ENCODE data around the gene PGD.

The PGD gene
- total RNA-seq = 18.6 to 29.5 (median 27.6) reads per million in 4 donors

DNA sequence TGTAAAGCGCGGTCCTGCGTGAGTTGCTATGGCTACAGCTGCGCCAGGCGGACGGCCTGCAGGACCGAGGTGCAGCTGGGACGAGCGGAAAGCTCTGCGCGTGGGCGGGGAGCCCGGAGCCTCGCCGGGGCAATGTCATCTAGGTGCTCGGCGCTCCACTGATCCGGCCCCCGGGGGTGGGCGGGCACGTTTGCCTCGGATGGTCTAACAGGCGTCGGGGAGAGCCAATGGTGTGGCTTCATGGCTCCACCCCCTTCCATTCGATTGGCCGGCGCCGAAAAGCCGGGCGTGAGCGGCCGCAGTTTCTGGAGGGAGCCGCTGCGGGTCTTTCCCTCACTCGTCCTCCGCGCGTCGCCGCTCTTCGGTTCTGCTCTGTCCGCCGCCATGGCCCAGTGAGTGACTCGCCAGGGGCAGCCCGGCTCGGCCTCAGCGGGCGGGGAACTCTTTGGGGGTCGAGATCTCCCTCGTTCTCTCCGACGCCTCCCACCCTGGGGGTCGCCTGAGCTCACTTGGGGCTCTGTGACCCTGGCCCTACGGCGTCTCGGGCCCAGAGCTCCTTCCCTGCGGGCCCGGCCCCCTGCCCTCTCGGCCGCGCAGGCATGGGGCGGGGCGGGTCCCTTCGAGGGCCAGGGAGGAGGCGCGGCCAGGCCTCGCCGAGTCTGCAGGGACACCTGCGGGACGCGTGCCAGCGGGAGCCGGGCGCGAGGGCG, at the start of gene PGD:
Gene PGD (plus strand): TSS at position 331 of the 710 bp plus-strand sequence. CDS start 54 bp downstream, at position 385.
- DNase-seq = peak; percentile 92 to 98 (median 94)

DNA sequence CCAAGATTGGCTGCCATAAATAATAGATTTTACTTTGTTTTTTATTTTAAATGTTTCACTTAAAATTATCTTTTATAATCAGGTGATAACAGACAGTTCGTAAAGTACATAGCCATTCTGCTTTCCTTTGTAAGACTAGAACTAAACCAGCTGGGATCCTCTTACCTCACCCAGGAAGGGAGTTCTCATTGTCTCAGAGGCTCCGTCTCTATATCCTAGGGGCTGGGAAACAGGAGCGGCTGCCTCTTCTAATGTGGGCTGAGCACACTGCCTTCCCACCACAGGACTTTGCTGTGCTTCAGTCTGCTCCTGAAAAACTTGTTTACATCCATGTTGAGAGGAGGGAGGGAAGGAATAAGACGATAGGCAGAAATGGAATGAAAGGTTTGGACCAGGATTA, 45.6 kb upstream of the PGD start:
- DNase-seq = no peak

DNA sequence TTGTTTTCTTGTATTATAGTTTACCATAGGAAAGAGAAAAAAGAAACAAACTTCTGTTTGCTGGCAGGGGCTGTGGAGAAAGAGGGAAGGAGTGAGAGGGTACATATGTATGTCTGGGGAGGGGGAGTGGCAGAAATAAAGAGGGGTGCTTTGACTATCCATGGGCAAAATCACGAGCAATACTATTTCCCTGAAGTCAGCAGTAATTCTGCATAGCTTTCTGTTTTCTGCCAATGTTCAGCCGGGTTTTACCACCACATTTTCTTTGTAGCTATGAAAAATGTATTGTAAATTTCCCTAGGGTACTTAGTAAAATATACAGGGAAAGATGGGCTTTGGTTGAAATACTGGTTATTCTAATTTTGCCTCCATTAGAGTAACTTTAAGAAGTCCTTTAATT, 45.2 kb upstream of the PGD start:
- no peak for DNase-seq

DNA sequence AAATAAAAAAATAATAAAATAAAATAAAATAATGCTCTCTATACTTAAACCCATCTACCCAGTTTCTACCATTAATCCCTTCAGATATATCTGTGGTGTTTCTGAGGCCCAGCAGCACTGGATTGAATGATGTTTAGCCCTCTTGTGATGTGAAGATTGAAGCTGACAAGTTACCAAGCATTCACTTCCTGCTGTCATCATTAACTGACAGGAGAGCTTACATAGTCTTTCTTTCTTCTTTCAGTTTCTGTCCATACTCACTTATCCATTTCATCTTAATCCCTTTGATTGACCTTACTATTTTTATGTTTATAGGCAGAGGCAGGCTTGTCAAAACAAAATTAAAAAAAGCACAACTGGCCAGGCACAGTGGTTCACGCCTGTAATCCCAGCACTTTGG, 38.8 kb upstream of the PGD start:
- DNase-seq = peak in 1 of 5 donors; percentile 25

- no peak for DNase-seq
Observed at GRCh38 chr1:10361515-10361914, 37.3 kb upstream of the PGD start.

GRCh38 chr1:10368194-10368593, 30.7 kb upstream of the PGD start:
- DNase-seq = no peak

- DNase-seq = no peak
Observed at GRCh38 chr1:10374442-10374860, 24.4 kb upstream of the PGD start.

DNA sequence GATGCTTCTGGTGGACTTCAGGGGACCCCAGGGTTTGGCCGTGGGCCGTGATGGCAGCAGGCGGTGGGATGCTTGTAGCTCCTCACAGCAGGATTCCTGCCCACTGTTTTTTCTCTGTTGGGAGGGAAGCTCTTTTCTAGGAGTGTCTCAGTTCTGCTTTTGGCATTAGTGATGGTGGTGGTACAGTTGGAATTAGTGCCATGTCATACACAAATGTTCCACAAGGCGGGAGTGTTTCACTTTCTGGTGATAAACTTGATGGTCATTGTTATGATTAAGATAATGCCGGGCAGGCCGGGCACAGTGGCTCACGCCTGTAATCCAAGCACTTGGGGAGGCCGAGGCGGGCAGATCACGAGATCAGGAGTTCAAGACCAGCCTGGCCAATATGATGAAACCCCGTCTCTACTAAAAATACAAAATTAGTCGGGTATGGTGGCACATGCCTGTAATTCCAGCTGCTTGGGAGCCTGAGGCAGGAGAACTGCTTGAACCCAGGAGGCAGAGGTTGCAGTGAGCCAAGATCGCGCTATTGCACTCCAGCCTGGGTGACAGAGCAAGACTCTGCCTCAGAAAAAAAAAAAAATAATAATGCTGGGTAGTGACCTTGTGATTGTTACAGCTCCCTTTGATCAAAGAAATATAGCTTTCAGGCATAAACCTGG, 21.4 kb upstream of the PGD start:
- peak in 2 of 5 donors; percentile 6 to 27 for DNase-seq

- no peak for DNase-seq
Observed at GRCh38 chr1:10378081-10378841, 20.6 kb upstream of the PGD start.

- DNase-seq = no peak
Observed at GRCh38 chr1:10379101-10379620, 19.7 kb upstream of the PGD start.

DNA sequence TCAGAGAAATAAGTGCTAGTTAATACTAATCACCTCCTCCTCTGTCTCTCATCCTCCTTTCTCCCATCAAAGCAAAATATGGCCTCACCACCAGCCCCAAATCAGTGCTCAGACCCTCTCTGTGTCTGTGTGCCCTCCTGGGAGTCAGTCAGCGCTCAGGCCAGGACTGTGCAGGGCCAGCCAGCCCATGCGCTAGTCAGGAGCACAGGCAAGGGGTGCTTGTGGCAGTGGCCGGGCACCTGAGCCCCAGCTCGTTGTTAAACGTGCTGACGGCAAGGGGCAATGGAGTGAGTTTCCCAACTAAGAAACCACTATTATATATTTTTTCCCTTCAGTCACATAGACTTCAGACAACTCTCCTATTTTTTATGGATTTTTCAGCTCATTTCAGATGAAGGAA, 19.2 kb upstream of the PGD start:
- no peak for DNase-seq

- DNase-seq = no peak
Observed at GRCh38 chr1:10380594-10381275, 18.1 kb upstream of the PGD start.

DNA sequence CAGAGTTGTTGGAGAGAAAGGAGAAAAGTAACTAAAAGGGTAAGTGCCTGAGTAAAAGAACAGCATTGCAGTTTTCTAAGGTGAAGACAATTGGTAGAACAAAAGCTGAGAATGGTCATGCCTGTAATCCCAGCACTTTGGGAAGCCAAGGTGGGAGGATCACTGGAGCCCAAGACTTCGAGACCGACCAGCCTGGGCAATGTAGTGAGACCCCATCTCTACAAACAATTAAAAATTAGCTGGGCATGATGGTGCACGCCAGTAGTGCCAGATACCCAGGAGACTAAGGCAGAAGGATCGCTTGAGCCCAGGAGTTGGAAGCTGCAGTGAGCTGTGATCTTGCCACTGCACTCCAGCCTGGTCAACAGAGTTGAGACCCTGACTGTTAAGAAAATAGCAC, 15.2 kb upstream of the PGD start:
- DNase-seq = no peak

GRCh38 chr1:10384219-10384618, 14.6 kb upstream of the PGD start:
- no peak for DNase-seq

DNA sequence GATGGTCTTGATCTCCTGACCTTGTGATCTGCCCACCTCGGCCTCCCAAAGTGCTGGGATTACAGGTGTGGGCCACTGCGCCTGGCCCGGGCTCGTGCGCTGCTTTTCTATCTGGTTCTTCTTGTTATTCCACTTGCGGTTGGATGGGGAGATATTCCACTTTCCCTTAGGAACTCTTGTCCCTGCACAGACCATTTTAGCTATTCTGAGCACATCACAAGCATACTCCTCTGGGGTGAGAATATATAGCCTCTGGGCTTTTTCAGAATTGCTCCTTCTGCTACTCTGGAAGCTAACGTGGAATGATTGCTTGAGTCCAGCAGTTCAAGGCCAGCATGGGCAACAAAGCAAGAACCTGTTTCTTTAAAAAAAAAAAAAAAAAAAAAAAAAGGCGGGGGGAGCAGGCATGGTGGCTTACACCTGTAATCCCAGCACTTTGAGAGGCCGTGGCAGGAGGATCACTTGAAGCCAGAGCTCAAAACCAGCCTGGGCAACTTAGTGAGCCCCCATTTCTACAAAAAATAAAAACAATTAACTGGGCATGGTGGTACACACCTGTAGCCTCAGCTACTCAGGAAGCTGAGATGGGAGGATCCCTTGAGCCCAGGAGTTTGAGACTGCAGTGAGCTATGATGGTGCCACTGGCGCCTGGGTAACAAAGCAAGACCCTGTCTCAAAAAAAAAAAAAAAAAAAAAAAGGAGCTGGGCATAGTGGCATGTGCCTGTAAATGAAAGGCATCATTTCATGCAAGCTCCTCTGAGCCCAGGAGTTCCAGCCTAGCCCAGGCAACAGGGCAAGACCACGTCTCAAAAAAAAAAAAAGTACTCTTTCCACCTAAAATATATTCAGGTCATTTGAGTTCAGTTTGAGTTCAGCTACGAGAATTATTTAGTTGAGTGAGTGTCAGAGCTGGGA, 11.8 kb upstream of the PGD start:
- no peak for DNase-seq

DNA sequence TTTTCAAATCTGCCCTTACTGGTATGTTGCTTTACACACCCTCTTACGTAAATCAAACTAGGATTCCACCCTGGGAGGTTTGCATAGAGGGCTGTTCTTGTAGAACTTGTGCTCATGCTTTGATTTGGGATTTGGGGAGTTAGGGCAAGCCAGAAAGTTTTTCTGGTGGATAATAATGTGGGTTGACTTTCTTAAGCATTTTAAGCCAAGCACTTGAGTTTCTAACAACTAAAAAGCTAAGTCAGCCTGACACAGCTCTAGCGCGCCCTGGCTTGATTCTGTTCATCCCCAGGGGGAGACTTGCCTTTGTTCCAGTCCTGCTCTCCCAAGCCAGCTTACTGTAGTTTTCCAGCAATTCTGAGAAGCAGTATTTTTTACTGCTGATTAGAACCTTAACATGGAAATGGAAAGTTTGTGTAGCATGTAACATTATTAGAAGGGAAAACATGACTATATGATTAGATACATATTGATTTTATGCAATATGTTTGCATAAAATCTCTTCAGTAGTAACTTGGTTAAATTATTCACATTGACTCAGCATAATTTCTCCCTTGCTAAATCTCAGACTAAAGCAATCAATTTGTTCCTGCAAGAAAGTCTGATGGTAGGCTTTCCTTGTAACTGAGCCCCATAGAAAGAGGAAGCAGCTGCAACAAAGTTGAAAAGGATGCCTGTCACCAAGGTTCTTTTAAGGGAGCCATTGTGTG, 11.0 kb upstream of the PGD start:
- no peak for DNase-seq

DNA sequence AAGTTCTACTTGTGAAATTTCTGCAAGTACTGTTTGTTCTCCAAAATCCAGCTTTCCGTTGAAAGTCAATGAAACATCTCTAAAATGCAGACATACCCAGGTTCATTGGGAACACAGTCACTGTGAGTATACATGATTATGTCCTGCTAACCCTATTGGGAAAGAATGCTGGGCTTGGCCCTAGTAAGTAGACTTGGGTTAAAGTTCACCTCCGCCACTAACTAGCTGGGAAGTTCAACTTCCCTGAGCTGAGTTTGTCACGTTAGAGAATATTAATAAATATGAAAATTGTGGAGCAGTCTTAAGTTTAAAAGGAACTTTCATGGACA, 10.5 kb upstream of the PGD start:
- no peak for DNase-seq

DNA sequence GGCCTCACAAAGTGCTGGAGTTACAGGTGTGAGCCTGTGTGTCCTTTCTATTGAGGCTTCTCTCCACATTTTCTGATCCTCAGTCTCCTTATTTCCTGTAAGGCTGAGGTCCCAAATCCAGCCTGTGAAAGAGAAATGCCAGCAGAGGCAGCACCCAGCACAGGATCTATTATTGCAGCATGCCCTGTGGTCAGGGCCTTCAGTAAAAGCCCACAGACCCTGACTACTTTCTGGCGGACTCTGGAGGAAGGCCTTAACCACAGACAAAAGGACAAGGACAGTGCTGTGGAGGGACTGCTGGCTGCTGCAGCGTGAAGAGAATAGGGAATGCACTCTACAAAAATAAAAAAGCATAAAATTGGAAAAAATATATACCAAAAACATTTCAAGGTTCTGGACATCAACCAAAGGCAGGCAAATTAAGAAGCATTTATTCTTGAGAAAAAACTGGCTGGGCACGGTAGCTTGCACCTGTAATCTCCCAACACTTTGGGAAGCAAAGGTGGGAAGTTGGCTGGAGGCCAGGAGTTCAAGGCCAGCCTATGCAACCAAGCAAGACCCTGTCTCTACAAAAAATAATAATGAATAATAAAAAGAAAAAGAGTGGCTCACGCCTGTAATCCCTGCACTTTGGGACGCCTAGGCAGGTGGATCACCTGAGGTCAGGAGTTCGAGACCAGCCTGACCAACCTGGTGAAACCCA, 9.4 kb upstream of the PGD start:
- no peak for DNase-seq

DNA sequence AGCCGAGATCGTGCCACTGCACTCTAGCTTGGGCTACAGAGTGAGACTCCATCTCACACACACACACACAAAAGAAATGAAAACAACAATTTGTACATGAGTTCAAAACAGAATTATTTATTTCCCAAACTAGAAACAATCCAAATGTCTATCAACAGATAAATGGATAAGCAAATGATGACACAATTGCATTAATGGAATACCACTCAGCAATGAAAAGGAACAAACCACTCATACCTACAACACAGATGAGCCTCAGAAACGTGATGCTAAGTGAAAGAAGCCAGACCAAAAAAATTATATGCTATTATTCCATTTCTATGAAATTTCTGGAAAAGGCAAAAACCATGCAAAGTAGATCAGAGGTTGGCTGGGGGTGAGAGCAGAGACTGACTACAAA, 2.0 kb upstream of the PGD start:
- DNase-seq = no peak

DNA sequence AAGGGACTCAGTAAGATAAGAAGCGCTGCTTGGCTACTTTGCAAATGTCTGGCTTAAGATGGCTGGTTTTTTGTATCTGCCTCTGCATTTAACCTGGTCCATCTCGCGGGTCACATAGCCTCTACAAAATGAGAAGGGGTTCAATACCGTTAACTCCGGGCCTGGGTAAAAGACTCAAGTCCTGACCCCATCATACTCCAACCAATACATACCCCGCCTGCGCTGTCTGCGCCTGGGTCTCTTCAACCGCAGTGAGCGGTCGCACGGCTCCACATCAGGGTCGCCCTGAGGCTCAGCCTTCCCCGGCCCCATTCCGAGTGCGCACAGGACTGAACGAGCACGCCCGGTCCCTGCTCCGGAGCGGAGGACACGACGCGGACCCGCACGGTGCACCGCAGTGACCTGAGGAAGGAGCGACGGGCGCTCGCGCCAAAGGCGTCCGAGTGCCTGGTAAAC, 558 bp upstream of the PGD start:
- DNase-seq = no peak

Data from T-helper 1 cell (primary cell).